Activated T-helper 9 cell treated with anti-CD3 and anti-CD28 coated beads, Interleukin-2, amount 50 U/mL, for 16 hours (primary cell): ENCODE measurements around the gene PLEKHA4.
A peak's percentile ranks its signal among the peaks of the same experiment; 100 is the strongest.
"Not testable (repeated sequence)": the region's sequence is repeated elsewhere in the genome, so short reads cannot be mapped to it uniquely, and the experiment has no call there.

Experiments
- DNase-seq: peaks from one replicate; pipeline ENCODE4 v3.0.0-alpha.2; 2020; ENCODE audit warnings: low read depth

The PLEKHA4 gene

GRCh38 chr19:48866692-48867091 lies 1.7 kb downstream of the PLEKHA4 start:
- no peak for DNase-seq

GRCh38 chr19:48862827-48863226 lies 5.6 kb downstream of the PLEKHA4 start:
- DNase-seq, result no peak

GRCh38 chr19:48861313-48861712 lies 7.1 kb downstream of the PLEKHA4 start:
- no peak for DNase-seq

- no peak for DNase-seq
These were observed 8.5 kb downstream of the PLEKHA4 start for GRCh38 chr19:48859711-48860572.

- DNase-seq, result peak; percentile 60
These were observed 9.3 kb downstream of the PLEKHA4 start for GRCh38 chr19:48858984-48859710.

GRCh38 chr19:48856921-48857320 lies 11.5 kb downstream of the PLEKHA4 start:
- no peak for DNase-seq

GRCh38 chr19:48854103-48854502 lies 14.3 kb downstream of the PLEKHA4 start:
- DNase-seq, result no peak

- no peak for DNase-seq
These were observed 14.9 kb downstream of the PLEKHA4 start for GRCh38 chr19:48853483-48853882.

GRCh38 chr19:48852292-48852691 lies 16.1 kb downstream of the PLEKHA4 start:
- DNase-seq, result no peak

GRCh38 chr19:48846659-48847058 lies 21.8 kb downstream of the PLEKHA4 start:
- not testable (repeated sequence) for DNase-seq

GRCh38 chr19:48845384-48845783 lies 23.0 kb downstream of the PLEKHA4 start:
- DNase-seq, result no peak

GRCh38 chr19:48844472-48844871 lies 23.9 kb downstream of the PLEKHA4 start:
- no peak for DNase-seq

- no peak for DNase-seq
These were observed 25.6 kb downstream of the PLEKHA4 start for GRCh38 chr19:48842789-48843162.

- no peak for DNase-seq
These were observed 26.8 kb downstream of the PLEKHA4 start for GRCh38 chr19:48841571-48841970.

- DNase-seq, result no peak
These were observed 27.4 kb downstream of the PLEKHA4 start for GRCh38 chr19:48841047-48841446.

- no peak for DNase-seq
These were observed 30.7 kb downstream of the PLEKHA4 start for GRCh38 chr19:48837687-48838086.

GRCh38 chr19:48837051-48837524 lies 31.3 kb downstream of the PLEKHA4 start:
- DNase-seq, result peak; percentile 65

- DNase-seq, result no peak
These were observed 32.1 kb downstream of the PLEKHA4 start, which contains the start of gene HSD17B14 for GRCh38 chr19:48836089-48837017. Gene HSD17B14 (minus strand): TSS chr19:48836491. CDS start chr19:48836411, 80 bp downstream.

- DNase-seq, result peak; percentile 84
These were observed 32.7 kb downstream of the PLEKHA4 start for GRCh38 chr19:48835734-48836088.

- no peak for DNase-seq
These were observed 34.4 kb downstream of the PLEKHA4 start for GRCh38 chr19:48833977-48834376.

- no peak for DNase-seq
These were observed 35.4 kb downstream of the PLEKHA4 start for GRCh38 chr19:48833049-48833448.

GRCh38 chr19:48830965-48831364 lies 37.5 kb downstream of the PLEKHA4 start:
- no peak for DNase-seq
